CD4-positive, alpha-beta T cell treated with Interferon alpha-2 for 1 hour (primary cell): ENCODE results near the gene TEX36.
"Not testable (repeated sequence)": the region's sequence is repeated elsewhere in the genome, so short reads cannot be mapped to it uniquely, and the experiment has no call there.

Experiments used
- DNase-seq, 2 donors: peaks; one replicate each; pipeline ENCODE4 v3.0.0-alpha.2; 2020 to 2022

Gene TEX36

GRCh38 chr10:125683063-125683462 lies at the start of gene TEX36:
Gene TEX36, minus strand, starts transcription at chr10:125683163. Its CDS starts 174 bp downstream, at chr10:125682989.
- no peak for DNase-seq

GRCh38 chr10:125727436-125727835 lies 44.5 kb upstream of the TEX36 start:
- no peak for DNase-seq

- no peak for DNase-seq
Measured at GRCh38 chr10:125726914-125727313, 44.0 kb upstream of the TEX36 start.

- DNase-seq = no peak
Measured at GRCh38 chr10:125722811-125723210, 39.8 kb upstream of the TEX36 start.

GRCh38 chr10:125721035-125721434 lies 38.1 kb upstream of the TEX36 start:
- no peak for DNase-seq

- DNase-seq = no peak
Measured at GRCh38 chr10:125720002-125720382, 37.0 kb upstream of the TEX36 start.

GRCh38 chr10:125719173-125720001 lies 36.4 kb upstream of the TEX36 start, which contains the start of gene EDRF1:
Gene EDRF1, plus strand, starts transcription at chr10:125719709. Its CDS starts 99 bp downstream, at chr10:125719808.
- DNase-seq = peak; percentile 100

GRCh38 chr10:125714728-125715127 lies 31.8 kb upstream of the TEX36 start:
- DNase-seq = not testable (repeated sequence)

- DNase-seq = no peak
Measured at GRCh38 chr10:125711110-125711750, 28.3 kb upstream of the TEX36 start.

GRCh38 chr10:125709553-125710474 lies 26.9 kb upstream of the TEX36 start:
- DNase-seq = no peak

GRCh38 chr10:125708971-125709503 lies 26.1 kb upstream of the TEX36 start:
- no peak for DNase-seq

GRCh38 chr10:125707541-125708468 lies 24.8 kb upstream of the TEX36 start:
- DNase-seq = no peak

GRCh38 chr10:125700355-125700911 lies 17.5 kb upstream of the TEX36 start:
- no peak for DNase-seq

- DNase-seq = no peak
Measured at GRCh38 chr10:125699562-125700143, 16.7 kb upstream of the TEX36 start.

- DNase-seq = no peak
Measured at GRCh38 chr10:125698481-125698998, 15.6 kb upstream of the TEX36 start.

GRCh38 chr10:125696884-125697283 lies 13.9 kb upstream of the TEX36 start:
- not testable (repeated sequence) for DNase-seq

- no peak for DNase-seq
Measured at GRCh38 chr10:125694883-125695282, 11.9 kb upstream of the TEX36 start.

GRCh38 chr10:125693524-125693847 lies 10.5 kb upstream of the TEX36 start:
- DNase-seq = no peak

GRCh38 chr10:125692601-125693523 lies 9.9 kb upstream of the TEX36 start:
- no peak for DNase-seq

GRCh38 chr10:125692196-125692595 lies 9.2 kb upstream of the TEX36 start:
- no peak for DNase-seq
